Activated gamma-delta T cell (primary cell): ENCODE data around the gene PXK.

Source experiments
- DNase-seq: peaks from one replicate; lab custom pipeline; 2025; lab: John Stamatoyannopoulos, UW

The PXK gene

GRCh38 chr3:58347984-58348383, 15.3 kb downstream of the PXK start:
- no peak for DNase-seq

- no peak for DNase-seq
Observed at GRCh38 chr3:58349792-58350626, 17.3 kb downstream of the PXK start.

DNA sequence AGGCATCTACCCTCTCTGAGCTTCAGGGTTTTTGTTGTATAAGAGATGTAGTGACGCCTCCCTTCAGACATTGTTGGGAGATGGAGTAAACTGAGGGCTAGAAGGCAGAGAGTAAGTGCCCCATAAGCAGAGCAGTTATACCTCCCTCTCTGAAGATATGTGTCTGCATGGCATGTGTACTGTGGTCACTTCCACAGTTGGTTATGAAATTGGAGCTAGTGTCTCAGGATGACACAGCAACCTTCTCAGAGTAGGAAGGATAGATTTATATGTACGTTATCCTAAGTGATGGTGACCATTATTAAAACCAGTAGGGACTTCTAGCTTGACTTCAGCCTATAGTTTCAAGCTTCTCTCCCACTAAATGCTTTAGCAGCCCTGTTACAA, 17.9 kb downstream of the PXK start:
- no peak for DNase-seq

DNA sequence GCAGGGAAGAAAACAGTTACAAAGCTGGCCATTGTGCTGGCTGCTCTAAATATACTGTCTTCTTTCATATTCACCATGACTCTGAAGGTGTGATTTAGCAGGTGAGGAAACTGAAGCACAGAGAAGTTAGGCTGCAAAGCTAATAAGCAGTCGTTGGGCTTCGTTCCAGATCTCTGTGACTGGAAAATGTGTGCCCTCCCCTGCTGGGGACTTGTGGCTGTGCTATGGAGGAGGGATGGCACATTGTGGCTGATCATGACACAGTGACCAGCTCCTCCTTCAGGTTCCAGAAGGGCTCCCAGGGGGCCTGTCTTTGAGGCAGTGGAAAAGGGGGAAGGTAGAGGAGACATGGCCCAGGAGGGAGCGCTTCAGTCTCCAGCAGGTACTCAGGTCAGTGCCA, 19.2 kb downstream of the PXK start:
- DNase-seq: no peak

GRCh38 chr3:58352626-58353025, 19.9 kb downstream of the PXK start:
- no peak for DNase-seq

- DNase-seq: no peak
Observed at GRCh38 chr3:58353722-58354553, 21.2 kb downstream of the PXK start.

DNA sequence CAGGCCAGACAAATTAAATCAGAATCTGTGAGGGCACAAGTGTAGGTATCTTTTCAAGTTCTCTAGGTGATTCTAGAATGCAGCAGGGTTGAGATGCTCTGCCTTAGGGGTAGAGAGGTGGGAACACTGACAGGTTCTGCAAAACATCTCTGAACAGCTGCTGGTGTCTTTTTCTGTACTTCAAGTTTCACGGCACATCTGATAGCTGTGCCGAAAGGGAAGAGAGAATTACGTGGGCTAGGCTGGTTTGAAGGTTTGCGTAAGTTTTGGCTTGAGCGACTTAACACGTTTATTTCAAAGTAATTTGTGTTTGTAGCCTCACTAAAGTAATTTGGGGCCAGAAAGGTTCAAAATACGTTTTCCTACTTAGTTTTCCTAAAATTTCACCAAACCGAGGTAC, 22.5 kb downstream of the PXK start:
- DNase-seq: no peak

- no peak for DNase-seq
Observed at GRCh38 chr3:58356054-58356453, 23.4 kb downstream of the PXK start.

- DNase-seq: no peak
Observed at GRCh38 chr3:58357402-58357801, 24.7 kb downstream of the PXK start.

DNA sequence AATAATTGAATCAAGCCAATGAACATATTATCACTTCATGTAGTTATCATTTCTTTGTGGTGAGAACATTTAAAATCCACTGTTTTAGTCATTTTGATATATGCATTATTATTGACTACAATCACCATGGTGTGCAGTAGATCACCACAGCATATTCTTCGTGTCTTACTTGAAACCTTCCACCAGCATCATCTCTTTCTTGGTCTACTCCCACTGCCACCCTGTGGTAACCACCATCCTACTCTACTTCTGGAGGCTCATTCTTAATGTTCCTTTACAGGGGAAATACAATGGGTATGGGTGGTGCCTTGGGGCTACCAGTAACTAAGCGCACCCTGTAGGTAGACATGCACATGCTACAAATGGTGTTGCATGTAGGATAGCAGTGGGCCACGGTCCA, 25.4 kb downstream of the PXK start:
- no peak for DNase-seq

- no peak for DNase-seq
Observed at GRCh38 chr3:58358808-58359207, 26.1 kb downstream of the PXK start.

DNA sequence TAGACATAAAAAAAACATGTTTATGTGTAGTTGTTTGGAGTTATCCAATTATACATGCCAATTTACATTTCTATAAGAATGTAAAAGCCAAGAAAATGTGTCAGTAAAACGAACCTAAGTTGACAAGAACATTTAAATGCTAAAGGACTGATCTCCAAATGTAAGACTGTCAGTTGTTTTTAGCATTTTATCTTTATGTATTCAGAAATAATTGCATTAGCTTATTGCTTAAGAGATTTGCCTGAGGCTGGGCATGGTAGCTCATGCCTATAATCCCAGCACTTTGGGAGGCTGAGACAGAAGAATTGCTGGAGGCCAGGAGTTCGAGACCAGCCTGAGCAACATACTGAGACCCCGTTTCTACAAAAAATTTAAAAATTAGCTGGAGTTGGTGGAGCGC, 26.9 kb downstream of the PXK start:
- no peak for DNase-seq

GRCh38 chr3:58361866-58362265, 29.2 kb downstream of the PXK start:
- DNase-seq: no peak

DNA sequence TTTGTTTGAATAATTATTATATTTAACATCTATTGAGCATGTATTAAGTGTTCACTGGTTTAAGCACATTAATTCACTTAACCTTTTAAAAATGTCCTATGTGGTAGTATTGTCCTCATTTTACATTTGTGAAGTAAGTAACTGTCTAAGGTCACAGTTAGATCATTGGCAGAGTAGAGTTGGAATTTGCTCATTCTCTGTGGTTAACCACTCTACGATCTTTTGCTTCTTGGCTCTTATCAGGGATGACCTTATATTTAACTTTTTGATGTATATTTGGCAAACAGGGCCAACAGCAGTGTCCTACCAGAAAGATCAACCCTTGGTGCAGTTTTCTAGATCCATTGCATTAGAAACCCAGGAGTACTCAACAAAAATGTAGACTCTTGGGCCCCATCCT, 34.0 kb downstream of the PXK start:
- no peak for DNase-seq

DNA sequence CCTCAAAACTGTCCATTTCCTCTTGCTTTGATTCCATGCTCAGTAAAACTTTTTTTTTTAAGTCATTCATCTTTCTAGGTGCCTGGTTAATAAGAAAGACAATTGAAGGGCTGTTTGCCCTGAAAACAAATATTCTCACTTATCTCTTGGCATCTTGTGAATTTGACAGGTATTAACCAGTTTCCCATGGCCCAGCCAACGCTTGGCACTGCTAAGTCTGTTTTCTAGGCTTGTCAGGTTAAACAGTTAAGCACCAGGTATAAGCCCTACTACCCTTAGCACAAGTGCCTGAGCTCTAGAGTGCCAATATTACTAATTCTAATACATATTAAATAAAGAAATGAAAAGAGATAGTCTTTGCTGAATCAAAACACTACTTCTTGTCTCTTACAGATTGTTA, 36.3 kb downstream of the PXK start:
- no peak for DNase-seq

DNA sequence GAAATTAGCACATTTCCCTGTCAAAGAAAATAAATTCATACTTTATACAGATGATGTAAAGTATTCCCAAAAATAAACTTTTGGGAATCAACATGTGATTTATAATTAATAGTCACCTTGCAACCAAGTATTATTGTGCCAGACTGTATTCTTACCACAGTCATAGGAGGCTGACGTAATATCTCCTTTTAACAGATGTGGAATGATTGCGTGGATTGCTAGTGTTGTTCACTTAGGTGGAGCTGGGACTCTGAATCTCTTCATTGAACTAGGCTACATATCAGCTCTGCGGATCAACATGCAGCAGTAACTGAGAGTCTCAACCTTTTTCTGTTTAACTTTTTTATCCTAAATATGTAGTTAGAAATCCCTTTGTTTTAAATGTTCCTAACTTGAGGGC, 37.2 kb downstream of the PXK start:
- DNase-seq: no peak

GRCh38 chr3:58370407-58370806, 37.7 kb downstream of the PXK start:
- no peak for DNase-seq

DNA sequence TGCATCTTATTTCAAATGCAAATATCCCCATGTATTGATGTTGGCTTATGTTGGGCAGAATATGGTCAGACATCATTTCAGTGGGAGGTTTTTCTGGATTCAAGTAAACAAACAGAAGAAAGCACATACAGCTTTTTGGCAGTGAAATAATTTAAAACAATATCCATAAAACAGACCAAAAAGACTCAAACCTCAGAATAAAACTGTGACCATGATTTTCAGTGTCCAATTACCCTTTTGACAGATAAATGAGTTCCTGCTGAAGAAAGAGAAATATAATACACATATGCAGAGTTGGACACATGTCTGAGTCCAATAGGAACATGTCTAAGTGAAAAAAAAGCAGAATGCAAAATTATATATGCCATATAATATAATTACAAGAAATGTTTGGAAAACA, 39.1 kb downstream of the PXK start:
- DNase-seq: no peak

DNA sequence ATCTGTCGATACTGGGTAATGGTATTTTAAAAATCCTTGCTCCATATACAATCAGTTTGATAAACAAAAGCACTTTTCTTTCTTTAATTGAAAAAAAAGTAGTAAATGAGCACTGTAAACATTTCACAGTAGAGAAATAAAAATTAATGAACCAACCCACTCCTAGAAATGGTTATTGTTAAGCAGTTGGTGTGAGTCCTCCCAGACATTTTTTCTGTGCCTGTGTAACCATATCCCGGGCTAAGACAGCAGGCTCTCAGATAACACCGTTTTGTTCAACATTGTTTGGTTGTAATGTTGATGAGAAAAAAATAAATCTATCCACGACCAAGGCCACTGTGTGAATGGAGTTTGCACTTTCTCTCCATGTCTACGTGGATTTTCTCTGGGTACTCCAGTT, 42.6 kb downstream of the PXK start:
- no peak for DNase-seq

GRCh38 chr3:58377168-58377567, 44.5 kb downstream of the PXK start:
- DNase-seq: no peak

DNA sequence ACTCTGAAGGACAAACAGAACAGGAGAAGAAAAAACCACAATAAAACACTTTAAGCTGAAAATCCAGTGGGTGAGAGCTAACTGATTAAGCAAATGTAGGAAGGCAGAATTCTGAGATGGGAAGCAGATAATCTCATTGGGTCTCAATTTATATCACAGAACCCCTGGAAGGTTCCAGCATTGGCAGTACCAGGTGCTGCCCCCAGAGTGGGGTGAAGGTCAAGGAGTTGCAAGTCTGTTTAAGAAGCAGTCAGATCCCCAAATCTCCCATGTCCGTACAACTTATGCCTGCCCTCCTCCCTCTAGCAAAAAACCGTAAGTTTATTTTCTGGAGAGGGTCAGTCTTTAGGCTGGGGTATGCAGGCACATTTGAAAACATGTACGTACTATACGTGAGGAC, 45.1 kb downstream of the PXK start:
- no peak for DNase-seq

DNA sequence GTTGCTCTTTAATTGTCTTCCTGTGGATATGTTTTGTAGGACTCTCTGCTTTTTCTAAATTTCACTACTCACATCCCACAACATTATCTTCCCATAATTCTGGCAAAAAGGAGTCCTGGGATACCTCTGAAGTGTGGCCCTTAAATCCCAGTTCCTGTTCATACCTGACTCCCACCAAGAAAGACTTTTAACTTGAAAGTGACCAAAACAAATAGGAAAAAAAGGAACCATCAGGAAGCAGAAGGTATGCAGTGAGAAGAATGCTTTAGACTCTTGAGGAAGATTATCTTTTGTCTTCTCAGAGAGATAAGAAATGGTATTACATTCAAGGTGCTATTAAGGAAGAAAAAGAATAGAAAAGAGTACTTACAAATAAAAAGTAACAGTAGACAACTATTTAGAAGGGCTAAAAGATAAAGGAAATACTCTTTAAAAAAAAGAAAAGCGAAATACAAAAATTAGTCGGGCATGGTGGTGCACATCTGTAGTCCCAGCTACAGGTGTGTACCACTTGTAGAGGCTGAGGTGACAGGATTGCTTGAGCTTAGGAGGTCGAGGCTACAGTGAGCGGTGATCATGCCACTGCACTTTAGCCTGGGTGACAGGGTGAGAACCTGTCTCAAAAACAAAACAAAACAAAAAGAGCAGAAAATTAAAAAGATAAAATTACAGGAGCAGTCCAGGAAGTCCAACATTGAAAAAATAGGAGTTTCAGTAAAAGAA, 46.8 kb downstream of the PXK start:
- no peak for DNase-seq

DNA sequence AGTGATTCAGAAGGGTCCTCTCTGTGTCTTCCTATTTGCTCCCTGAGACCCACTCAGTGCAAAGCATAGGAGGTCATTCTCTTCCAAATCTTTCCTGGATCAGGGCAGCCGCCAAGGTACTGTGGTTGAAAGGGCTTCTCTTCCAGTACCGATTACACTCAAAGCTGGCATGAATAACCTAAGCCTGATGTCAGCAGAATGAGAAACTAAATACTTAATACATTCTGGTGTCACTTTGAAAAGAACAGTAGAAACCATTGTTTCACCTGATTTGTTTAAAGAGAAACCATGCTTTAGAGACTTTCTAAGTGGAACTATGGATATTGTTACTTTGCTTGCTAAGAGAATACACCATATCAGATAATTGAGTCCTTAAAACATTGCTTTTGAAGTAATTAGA, 50.8 kb downstream of the PXK start:
- DNase-seq: no peak
